Measurements from ENCODE around the gene EFCAB6.

The EFCAB6 gene

DNA sequence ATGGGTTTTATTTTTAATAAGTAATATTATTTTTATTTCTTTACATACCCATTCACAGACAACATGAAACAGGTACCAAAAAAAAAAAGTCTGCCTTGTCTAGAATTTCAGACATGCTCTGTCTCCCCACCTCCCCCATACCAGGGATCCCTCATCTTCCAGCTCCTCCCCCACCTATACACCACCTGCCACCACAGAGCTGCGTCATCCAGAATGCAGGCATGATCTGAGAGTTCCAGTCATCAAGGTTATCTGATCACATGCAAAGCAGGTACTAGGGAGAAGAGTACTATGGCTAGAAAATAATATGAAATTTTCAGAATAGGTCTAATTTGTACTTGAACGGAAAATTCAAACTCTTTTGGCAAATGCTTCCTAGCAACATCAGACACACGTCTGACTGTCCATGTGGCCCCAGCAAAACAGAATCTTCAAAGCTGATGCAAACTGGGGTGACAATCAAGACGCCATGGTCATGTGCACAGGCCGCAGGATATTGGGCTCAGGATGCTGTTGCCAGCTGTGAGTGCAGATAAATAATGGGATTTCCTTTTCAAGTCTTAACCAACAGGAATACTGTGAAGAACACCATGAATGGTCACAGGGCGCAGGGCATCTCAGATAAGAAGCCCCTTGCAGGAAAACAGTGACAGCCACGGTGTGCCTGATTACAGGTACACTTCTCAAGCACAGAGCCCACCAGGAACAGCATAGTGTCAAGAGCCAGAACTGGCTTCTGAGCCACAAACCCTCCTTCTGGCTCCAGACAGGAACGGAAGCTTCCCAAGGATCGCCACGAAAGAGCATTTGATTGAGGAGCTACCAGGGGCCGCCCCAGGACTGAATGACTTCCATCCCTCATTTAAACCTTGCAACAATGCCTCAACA lies 169.5 kb downstream of the EFCAB6 start:
- no peak for DNase-seq (ENCODE audit: extremely low read depth in 1 of 2, low read depth in 1 of 2)

DNA sequence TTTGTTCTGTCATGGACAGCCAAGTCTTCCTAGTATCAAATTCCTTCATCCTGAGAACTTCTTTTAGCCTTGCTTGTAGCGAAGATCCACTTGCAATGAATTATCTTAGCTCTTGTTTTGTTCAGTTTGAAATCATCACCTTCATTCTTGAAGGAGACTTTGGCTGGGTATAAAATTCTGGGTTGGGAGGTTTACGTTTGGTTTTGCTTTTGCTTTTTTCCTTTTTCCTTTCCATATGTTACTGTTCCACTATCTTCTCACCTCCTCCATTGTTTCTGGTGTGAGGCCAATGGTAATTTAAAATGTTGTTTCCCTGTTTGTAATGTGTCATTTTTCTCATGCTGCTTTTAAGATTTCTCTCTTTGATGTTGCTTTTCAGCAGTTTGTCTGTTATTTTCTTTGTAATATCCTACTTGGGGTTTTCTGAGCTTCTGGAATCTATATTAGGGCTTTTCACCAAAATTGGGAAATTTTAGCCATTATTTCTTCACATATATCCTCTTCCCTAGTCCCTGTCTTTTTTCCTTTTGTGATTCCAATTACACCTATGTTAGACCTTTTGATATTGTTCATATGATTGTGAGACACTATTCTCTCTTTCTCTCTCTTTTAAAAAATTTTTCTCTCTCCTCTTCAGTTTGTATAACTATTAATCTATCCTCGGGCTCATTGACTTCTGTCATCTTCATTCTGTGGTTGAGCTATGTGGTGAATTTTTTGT lies 172.7 kb downstream of the EFCAB6 start:
- no peak for DNase-seq (ENCODE audit: extremely low read depth in 1 of 2, low read depth in 1 of 2)

DNA sequence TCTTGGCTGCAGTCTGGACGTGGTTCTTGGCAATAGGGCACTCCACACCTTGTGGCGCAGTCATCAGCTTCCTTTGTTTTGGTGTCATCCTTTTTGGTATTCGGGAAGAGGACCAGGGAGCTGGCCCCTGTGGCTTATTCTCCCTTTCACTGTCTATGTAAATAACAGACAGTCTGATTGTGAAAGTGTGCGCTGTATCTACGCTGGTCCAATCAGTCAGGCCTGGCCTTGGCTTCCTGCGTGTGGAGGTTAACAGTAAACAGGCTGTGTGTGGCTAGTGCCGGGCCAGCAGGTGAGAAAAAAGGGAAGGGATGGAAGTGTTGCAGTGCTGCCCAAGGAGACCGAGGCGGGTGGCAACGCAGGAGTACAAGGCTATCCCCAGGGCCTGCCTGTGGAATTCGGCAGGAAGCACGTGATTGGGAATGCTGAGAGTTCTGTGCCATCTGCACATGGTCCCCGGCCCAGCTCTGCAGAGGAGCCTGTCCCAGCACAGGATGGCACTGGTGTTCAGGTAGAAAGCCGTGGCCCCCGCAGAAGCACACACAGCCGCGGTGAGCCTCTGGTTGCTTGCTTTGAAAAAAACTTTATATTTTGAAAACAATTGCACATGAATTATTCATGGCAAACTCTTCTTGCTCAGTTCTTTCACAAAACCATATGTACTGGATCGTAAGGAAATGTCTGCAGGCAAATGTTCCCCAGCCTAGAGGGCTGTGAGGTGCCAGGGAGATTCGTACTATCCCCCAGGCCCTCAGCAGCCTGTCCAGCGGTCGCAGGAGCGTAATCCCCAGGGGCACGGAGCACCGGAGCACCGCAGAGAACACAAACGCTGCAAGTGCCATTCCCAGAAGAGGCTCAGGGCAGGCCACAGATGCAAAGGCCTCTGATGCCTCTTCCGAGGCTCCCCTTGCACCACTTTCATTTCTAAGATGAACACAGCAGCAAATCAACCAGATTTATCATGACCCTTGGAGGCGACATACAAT lies 174.5 kb downstream of the EFCAB6 start:
- no peak for DNase-seq (ENCODE audit: extremely low read depth in 1 of 2, low read depth in 1 of 2)

DNA sequence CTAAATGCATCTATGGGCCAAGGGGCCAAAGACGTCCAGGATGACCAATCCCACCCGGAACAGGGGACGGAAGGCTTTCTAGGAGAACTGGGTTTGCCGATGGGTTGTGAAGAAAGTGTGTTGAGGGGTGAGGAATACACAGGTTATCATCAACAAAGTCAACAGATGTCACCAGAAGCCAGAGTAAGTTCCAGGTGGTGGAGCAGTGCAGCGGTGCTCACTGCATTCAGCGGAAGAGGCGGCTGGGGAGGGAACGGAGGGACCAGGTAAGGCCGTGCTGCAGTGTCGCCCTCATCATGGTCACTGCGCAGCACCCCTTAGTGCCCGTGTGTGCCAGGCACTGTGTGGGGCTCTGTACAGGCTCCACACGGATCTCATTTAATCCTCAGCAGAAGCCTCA lies 176.0 kb downstream of the EFCAB6 start:
- no peak for DNase-seq (ENCODE audit: extremely low read depth in 1 of 2, low read depth in 1 of 2)

DNA sequence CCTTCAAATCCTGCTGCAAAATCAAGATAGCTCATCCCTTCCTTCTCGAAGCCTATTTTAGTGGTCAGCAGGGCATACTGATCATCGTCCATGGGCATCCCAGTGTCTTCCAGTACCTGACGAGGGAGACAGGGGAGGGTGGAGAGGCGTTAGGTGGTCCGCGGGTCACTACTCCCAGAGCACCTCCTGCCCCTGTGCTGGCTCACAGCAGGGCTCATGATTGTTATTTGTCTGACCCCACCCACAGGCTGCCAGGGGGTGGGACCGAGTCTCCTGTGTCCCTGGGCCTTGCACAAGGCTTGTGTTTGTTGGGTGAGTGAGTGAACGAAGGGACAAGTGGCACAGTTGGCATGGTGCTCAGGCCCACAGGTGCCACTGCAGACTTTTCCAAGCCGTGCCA lies 177.0 kb downstream of the EFCAB6 start:
- no peak for DNase-seq (ENCODE audit: extremely low read depth in 1 of 2, low read depth in 1 of 2)

DNA sequence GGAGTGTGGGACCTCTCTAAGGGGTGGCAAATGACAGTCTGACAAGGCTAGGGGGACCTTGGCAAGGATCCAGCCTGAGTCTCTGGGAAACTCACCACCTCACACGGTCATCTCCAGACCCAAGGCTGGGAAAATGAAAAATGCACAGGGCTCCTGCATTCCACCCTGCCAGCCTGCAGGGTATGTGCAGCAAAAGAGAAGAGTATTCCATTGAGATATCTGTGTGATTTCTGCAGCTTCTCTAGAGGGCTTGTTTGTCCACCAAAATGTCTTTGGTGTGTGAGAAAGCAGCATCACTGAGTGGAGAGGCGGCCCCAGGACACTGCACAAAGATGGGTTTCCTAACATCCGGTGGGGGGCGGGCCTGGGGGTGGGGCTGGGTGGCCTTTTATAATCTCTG lies 177.8 kb downstream of the EFCAB6 start:
- DNase-seq (ENCODE audit: extremely low read depth in 1 of 2, low read depth in 1 of 2): no peak

DNA sequence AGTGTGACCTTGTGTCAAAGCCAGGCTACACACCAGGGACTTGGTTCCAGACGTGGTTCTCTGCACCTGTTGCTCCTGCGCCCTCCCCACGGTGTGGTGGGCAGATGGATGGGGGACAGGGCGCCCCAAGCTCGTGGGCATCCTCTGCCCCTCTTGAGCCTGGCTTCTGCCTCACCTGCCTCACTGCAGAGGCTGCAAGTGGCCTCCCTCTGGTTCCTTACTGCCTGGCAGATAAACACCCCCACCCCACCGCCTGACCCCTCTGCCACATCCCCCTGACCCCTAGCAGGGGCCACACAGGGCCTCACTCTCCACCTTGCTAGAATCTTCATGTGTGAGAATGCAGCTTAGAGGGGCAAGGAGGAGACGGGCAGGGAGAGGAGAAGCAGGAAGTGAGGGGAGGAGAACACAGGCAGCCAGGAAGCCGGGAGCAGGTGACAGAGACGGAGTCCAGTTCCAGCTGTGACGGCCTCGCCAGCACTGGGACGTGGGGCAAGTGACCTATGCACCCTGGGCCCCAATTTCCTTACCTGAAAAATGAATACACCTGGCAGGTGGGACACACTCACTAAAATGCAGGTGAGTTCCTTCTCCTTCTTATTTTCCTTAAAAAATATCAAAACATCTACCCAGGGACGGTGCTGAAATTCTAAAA lies 178.3 kb downstream of the EFCAB6 start:
- DNase-seq (ENCODE audit: extremely low read depth in 1 of 2, low read depth in 1 of 2): no peak

DNA sequence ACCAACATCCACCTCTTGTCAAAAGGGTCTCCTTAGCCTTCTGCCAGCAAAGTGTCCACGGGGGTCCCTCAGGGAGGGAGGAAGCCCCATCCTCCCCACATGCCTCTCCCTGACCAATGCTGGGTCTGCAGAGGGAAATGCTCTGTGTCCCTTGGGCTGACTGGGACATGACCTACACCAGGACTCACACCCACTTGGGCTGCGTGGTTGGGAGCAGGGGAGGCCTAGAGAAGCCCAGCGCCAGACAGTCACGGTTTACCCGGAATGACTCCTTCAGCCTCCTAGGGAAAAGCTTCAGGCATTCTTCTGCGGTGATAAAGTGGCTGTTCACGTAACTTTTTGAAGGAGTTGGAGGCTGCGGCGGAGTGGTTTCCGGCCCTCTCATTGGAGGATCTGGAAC lies 180.3 kb downstream of the EFCAB6 start:
- DNase-seq (ENCODE audit: extremely low read depth in 1 of 2, low read depth in 1 of 2): no peak

DNA sequence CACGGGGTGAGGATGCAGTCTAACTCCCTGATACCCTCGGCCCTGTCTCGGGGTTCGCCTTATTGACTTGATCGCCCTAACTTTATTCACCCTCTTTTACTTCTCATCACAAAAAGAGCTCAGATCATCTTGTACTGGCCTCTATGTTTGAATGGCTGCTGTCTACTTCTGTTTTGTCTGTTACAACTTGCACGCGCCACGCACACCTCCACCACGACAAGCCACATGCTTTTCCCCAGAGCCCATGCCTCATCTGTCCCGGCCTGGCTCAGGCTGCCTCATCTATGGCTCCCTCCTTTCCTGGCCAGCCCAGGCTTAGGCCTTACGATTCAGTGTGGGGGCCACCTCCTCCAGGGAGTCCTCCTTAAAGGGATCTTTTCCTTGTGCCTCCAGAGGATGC lies 180.9 kb downstream of the EFCAB6 start:
- DNase-seq (ENCODE audit: extremely low read depth in 1 of 2, low read depth in 1 of 2): no peak

DNA sequence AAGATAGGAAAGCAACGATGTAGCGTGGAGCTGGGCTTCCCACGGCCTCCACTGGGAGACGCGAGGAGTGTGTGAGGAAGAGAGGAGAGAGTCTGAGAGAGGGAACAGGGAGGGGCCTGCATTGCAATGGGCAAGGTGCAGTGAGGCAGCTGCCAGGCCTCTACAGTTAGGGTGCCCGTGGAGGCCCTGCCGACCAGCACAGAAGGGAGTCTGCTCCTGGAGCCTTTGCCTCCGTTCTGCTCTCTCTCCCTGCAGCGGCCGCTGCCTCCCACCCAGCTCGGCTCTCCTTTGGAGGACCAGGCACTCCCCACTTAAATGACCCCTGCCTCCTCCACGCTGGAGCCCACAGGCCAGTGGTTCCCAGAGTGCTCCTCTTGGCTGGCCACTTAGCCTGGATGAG lies 181.7 kb downstream of the EFCAB6 start:
- DNase-seq (ENCODE audit: extremely low read depth in 1 of 2, low read depth in 1 of 2): no peak

DNA sequence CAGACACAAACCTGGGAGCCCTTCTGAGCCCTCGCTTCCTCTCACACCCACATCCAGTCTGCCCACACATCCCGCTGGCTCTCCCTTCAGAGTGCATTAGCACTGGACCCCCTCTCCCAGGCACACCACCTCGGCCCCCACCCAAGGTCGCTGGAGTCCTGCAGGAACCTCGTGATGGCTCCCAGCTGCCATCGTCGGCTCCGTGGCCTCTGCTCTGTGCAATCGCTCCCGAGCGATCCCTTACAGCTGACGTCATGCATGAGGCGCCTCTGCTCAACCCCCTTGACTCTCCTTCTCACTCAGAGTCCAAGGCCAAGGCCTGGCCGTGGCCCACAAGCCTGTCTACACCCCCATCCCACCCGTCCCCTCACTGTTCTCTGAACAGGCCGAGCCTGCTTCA lies 183.9 kb downstream of the EFCAB6 start:
- no peak for DNase-seq (ENCODE audit: extremely low read depth in 1 of 2, low read depth in 1 of 2)

DNA sequence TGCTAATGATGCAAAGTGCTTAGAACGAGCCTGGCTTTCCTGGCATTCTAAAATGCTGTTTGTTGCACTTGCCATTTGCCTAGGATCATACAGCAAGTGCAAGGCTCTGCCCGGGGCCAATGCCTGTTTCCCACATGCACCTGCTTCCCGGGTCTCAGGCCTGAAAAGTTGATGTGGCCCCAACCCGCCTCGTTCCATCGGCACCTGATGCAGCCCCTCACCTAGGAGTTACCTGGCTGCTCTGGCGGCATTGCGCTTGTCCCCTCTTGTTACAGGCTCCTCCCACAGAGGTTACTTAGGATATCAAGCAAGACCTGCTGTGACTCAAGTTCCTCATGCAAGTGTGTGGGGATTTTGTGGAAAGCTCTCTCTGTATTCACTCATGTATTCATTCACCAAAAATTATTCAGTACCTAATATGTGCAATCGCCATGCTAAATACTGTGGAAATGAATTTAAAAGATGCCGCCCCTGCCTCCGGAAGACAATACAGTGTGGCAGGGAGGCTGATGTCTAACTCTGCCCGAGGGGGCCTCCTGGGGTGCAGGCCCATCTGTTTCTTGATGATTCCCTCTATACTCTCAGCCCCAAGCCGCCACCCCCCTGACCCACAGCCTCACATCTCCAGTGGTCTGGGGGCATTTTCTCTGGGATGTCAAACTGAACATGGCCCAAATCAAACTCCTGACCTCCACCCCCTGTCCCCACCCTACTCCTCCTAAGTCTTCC lies 184.5 kb downstream of the EFCAB6 start:
- no peak for DNase-seq (ENCODE audit: extremely low read depth in 1 of 2, low read depth in 1 of 2)

DNA sequence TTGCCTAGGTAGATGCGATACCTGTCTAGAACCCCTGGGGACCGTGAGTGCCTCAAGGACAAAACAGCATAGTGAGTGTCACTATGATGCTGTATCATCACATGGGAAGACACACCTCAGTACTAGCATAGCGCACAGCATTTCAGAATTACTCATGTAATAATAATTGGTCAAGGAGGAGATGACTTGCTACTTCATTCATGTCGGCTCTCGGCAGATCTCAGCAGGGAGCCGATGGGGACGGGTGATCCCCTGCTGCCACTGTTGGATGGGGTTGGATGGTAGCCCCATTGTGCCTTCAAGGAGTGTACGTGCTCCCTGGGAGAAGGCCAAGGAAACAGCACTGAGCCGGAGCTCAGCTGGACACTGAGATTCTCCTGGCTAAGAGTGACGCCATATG lies 186.9 kb downstream of the EFCAB6 start:
- no peak for DNase-seq (ENCODE audit: extremely low read depth in 1 of 2, low read depth in 1 of 2)

DNA sequence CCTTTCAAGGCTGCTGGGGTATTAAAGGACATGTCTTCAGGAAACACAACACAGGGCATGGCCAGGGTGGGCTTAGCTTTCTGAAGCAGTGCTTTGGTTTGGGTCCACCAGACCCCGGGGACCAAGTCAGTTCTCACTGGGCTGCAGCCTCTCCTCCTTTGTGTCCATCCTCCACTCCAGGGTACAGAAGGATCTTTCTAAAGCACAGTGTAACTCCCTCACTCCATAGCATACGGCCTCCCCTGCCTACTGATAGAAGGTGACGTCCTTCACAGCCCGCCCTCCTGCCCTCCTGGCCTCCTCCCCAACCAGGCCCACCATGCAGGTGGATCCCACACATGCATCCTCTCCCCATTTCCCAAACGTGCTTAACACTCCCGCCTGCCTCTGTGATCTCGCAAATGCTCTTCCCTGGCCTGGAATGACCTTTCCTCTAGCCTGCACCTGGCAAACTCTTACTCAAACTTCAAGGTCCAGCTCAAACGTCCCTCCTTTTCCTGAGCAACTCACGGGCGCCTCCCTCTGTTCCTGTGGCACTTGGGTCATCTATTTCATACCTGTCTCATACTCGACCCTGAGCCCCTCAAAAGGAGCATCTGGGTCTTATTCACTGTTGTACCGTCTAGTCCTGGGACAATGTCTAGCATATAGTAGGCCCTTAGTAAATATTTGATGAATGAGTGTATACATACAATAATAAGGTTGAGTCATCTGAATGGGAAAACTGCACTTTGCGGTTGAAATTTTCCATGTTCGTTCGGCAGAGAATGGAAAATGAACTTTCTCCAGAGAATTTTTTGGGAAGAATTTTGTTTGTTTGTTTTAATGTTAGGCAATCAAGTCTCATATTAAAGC lies 187.7 kb downstream of the EFCAB6 start:
- no peak for DNase-seq (ENCODE audit: extremely low read depth in 1 of 2, low read depth in 1 of 2)

DNA sequence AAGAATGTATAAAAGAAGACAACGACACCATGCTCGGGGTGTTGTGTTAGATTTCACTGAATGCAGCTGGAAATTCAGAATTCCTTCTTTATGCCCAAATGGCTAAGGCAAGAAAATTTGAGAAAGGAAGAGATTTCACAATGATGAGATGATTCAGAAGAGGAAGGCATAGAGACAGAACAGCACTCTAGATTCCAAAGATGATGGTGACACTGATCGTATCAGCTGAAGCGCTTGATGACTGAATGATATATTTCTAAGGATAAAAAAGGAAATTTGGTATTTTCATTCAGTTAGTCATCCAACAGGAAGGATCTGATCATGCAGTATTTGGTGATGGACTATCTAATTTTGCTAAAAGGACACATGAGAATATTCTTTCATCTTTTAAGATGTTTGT lies 189.2 kb downstream of the EFCAB6 start:
- DNase-seq (ENCODE audit: extremely low read depth in 1 of 2, low read depth in 1 of 2): no peak

DNA sequence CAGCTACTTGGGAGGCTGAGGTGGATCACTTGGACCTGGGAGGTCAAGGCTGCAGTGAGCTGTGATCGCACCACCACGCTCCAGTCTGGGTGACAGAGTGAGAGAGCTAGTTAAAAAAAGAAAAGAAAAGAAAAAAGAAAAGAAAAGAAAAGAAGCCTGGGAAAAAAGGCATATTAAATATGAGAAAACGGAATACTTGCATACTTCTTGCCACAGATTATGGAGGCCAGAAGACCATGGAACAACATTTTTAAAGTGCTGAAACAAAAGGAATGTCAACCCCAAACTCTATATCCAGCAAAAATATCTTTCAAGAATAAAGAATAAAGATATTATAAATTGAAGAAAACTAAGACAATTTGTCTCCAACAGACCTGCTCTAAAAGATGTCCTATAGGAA lies 191.9 kb downstream of the EFCAB6 start:
- DNase-seq (ENCODE audit: extremely low read depth in 1 of 2, low read depth in 1 of 2): no peak

DNA sequence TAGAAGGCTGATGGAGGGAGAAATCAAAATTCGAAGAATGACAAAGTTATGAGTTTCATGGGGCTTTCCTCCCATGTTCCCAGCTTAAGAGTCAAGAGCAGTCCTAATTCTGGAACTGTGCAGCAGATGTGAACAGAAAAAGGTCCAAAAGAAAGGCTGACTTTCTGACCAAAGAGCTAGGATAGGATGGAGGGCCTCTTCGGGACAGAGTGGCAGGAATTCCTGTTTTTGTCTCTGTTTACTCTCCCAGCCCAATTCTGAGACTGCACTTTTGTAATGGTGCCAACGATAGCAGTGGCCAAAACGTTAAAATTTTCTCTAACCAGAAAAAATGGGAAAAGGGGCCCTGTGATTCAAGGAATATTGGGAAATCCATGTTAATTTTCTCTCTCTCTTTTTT lies 193.6 kb downstream of the EFCAB6 start:
- DNase-seq (ENCODE audit: extremely low read depth in 1 of 2, low read depth in 1 of 2): no peak

DNA sequence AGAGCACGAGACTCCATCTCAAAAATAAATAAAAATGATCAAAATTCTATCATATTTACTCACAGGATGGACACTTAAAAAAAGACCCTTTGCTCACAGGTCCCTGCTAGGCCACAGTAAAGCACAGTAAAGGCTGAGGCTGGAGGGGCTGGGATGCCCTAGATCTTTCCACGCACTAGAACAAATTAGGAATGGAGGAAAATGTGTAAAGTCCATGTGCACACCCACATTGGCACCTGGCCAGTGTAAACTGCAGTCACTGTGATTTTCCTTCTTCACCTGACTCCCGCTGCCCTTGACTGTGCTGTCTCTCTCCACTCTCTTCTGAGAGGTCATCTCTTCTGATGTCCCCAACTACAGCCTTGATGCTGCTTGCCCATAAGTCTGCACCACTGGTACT lies 195.5 kb downstream of the EFCAB6 start:
- no peak for DNase-seq (ENCODE audit: extremely low read depth in 1 of 2, low read depth in 1 of 2)

DNA sequence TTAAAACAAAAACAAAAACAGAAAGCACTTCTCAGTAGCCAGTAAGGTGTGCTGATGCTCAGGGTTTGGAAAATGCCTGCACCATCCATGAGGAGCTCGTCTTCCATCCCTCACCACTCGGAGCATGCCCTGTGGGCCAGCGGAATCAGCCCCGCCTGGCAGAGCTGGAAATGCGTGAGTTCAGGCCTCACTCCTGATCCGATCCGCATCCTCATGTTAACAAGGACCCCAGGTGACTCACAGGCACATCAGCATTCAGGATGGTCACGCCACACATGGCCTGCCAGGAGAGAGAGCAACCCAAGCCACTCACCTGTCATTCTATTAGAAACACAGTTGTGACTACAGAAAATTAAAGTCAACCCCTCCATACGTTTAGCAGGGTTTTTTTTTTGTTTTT lies 211.8 kb downstream of the EFCAB6 start:
- no peak for DNase-seq (ENCODE audit: extremely low read depth in 1 of 2, low read depth in 1 of 2)
